NCI-H2081 (cell line): ENCODE results near the gene MZB1.
"Not testable (repeated sequence)": the region's sequence is repeated elsewhere in the genome, so short reads cannot be mapped to it uniquely, and the experiment has no call there.

ENCODE experiments used
- DNase-seq, 2 experiments: peaks; one replicate each; lab custom pipeline; 2025; lab: John Stamatoyannopoulos, UW

The MZB1 gene

DNA sequence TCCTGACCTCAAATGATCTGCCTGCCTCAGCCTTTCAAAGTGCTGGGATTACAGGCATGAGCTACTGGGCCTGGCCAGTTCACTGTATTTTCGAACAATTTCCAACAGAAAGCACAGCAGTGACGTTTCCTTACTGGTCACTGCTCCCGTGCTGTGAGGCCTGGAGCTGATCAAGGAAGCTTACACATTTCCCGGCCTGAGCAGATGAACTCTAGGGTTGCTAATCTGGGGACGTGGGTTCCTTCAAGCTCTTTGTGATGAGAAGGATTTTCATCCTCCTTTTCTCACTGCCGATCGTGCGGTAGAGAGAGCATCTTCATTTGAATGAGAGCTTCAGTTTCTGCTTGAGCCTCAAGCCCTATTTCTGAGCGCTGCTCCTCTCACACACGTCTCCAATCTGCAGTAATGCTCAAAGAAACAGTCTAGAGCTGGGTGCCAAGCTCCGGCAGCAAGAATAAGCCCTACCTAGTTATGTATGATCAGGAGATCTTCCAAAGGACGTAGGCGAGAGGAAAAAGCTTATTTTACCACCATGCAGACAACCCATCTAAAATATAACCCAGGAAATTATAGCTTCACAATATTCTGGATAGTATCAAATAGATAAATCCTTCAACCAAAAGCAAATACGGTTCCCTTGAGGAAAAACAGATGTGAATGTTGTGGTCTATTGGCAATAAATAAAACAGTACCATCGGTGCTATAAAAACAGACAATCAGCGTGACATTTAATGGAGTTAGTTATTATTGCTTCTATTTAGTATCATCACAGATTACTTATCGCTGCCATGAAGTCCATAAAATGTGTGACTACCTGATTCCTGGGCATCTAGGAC, 21.5 kb upstream of the MZB1 start:
- no peak for DNase-seq

DNA sequence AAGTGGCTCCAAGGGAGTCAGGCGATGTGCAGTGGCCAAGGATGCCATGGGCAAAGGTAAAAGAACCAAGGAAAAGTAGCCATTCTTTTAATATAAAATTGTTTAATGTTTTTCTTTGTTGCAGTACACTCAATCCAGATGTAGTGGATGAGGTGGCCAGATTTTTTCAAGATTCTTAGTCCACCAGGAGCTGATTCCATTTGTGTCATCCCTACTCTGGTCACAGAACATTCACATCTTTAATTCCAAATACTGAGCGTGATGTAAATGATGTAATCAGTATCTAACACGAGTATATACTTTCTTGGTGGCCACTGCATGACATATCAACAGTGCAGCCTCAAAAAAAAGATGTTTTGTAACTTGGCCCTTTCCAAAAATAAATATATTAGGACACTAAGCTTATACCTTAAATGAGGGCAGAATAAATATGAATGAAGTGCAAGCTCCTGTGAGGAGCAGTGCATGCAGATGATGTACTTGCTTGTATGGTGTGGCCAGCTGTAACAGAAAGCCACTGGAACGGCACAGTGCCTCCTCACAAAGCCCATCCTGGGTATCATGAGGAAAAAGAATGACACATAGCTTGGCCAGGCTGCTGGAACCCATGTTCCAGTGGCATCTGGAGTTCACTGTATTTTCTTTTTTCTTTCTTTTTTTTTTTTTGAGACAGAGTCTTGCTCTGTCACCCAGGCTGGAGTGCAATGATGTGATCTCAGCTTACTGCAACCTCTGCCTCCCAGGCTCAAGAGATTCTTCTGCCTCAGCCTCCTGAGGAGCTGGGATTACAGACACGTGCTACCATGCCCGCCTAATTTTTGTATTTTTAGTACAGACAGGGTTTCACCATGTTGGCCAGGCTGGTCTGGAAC, 20.6 kb upstream of the MZB1 start:
- DNase-seq: no peak

DNA sequence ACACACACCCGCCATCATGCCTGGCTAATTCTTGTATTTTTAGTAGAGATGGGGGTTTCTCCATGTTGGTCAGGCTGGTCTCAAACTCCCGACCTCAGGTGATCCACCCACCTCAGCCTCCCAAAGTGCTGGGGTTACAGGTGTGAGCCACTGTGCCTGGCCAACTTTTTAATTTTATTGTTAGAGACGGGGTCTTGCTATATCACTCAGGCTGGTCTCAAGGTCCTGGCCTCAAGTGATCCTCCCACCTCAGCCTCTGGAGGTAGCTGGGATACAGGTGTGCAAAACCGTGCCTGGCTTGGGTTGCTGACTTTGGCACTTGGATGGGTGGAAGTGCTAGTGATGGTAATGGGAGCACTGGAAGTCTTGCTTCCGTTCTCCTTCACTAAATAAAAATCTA, 19.4 kb upstream of the MZB1 start:
- not testable (repeated sequence) for DNase-seq

DNA sequence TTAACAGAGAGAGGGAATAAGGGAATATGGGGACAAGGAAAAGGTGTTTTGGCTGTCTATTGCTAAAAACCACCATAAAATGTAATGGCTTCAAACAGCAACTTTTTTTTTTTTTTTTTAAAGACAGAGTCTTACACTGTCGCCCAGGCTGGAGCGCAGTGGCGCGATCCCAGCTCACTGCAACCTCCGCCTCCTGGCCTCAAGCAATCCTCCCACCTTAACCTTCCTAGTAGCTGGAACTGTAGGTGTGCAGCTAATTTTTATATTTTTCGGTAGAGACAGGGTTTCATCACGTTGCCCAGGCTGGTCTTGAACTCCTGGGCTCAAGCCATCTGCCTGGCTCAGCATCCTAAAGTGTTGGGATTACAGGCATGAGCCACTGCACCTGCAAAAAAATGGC, 18.5 kb upstream of the MZB1 start:
- no peak for DNase-seq

DNA sequence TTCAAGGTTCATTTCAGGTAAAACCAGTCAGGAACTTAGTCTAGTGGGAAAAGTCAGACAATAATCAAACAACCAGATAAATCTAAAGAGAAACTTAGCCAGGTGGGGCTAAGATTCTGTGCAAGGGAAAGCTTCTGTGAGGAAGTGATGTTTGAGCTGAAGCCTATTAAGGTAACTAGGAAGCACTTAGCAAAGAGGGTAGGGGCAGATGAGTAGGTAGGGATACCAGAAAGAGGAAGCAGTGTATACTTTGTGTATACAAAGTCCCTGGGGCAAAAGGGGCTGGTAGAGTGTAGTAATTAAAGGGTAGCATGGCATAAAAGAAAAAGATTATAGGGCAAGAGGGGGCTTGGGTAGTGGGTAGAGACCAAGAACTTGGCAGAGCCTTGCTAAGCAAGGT, 17.8 kb upstream of the MZB1 start:
- DNase-seq: no peak

DNA sequence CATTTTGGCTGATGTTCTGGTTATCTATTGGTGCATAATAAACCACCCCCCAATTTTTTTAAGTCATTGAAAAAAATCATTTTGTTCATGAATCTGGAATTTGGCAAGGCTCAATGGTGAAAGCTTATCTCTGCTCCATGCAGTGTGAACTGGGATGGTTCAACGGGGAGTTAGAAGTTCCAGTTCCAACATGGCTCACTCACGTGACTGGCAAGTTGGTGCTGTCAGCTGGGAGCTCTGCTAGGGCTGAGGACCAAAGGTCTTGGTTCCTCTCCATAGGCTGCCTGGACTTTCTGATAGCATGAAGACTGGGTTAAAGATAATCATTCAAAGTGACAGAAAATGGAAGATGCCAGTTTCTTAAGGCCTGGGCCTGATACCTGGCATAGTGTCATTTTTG, 17.2 kb upstream of the MZB1 start:
- no peak for DNase-seq

DNA sequence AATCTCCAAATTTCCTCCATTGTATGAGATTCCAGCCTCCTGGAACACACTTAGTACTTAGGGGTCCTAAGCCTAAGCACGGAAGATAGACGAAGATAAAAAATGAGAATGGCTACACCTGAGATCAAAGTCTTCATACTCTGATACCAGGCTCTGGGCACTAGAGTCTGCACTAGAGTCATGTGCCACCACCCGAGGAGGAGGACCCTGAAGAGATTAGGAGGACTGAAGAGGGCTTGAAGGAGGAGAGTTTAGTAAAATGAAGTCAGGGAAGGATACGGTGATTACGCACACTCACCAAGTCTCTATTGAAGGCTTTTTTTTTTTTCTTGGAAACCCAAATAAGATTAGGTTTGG, 14.7 kb upstream of the MZB1 start:
- DNase-seq: no peak

DNA sequence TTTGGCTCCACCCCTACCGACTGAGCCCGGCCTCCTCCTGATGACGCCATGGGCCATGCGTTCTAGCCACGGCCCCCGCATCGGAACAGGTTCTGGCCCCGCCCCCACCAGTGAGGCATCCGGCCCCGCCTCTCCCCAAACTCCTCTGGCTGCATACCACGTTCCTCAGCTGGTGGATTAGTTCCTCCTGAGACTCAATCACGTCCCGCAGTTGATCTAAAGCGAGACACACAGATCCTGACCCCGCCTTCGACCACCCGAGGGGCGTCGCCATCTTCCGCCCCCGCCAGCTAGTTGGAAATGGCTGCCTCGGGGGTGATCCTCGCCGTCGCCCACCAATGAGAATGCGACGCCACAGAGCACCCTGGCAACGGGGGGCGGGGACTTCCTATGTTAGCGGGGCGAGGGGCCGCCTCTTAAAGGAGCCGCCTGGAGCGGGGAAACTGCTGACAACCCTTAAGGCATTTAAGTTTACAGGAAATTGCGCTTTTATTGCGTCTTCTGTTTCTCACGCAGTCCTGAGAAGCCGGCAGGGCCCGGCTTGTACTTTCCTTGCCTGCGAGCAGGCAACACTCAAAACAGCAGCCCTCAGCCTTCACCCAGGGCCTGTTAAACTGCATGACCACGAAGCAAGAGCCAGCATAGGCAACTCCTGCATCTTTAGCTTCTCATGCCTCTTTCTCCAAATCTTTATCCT, 14.2 kb upstream of the MZB1 start, which contains the start of gene SPATA24:
SPATA24 (minus strand) TSS at position 303 of the 697 bp plus-strand sequence; CDS start at position 274, 29 bp downstream.
- DNase-seq: peak; percentile 93

DNA sequence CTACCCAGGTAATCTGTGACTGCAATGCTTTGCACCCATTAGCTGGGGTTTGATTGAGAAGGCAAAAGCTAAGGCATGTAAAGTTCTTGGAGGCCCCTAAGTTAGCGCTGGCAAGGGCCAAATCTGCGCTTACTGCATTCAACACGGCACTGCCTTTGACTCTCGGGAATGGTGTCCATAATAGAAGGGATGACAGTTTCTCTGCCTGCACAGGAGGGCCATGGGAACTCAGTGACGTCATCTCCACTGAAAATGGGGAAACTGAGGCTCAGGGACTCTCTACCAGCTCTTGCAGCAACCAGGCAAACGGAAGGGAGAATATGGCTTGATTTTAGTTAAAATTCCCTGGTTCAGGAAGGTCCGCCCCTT, 13.7 kb upstream of the MZB1 start:
- DNase-seq: no peak

DNA sequence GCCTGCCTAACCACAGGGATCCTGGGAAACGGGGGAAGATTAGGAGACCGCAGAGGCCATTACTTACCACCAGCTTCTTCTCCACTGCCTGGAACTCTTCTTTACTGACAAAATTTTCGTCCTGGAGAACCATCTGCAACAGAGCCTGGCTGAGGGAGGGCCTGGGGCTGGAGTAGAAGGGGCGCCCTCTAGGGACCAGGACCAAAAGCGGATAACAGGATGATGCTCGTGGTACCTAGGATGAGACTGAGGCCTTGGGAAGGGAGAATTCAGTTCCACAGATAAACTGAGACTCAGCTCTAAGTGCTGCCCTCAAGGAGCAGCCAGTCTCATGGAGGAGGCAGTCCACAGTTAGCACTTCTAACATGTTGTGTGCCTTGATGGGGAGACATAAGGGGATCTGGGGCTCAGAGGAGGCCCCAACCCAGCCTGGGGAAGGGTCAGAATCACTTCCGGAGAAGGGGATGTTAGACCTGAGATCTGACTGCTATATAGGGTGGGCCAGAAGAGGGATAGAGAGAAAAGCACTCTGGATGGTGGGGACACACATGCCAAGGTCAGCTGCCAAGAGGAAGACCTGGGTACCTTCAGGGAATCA, 12.9 kb upstream of the MZB1 start:
- no peak for DNase-seq

DNA sequence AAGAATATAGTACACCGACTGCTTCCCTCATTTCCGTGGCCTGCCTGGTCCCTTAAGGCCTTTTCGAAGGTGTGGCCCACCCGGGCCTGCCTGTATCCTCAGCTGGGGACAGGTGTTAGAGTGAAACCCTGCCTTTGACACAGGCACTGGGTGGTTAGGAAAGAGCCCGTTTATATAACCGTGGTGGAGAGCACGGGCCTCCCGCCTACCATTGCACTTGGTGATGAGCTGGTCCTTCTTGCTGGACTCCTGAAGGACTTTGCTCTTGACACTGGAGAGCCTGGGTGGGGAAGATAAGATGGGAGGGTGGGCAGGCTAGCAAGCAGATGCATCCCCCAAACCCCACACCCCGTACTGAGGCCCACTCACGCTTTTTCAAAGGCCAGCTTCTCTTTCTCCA, 11.8 kb upstream of the MZB1 start:
- no peak for DNase-seq

DNA sequence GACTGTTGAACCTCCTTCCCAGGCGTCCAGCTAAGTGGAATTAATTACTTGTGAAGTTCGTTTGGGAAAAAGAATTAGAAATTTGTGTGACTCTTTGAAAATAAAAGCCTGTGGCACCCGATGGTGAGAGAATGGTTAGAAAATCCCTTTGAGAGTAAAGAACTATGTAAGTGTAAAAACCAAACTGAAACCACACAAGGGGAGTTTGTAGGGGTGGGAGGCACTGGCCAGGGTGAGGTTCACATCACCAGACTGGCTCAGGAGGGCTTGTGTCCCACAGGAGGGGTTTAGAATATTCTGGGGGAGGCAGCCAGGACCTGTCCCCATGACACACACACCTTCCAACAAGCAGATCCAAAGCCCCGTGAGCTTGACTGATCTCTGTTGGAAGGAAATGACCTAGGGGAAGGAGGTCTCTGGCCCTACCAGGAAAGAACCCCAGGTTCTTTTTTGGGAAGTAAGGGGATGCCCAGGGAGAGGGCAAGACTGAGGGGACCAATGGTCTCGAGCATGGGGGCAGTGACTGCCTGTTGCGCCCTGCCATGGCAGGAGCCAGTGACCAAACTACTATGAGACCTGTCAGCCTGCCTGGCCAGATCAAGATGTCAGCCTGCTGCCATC, 9.9 kb upstream of the MZB1 start:
- DNase-seq: no peak

DNA sequence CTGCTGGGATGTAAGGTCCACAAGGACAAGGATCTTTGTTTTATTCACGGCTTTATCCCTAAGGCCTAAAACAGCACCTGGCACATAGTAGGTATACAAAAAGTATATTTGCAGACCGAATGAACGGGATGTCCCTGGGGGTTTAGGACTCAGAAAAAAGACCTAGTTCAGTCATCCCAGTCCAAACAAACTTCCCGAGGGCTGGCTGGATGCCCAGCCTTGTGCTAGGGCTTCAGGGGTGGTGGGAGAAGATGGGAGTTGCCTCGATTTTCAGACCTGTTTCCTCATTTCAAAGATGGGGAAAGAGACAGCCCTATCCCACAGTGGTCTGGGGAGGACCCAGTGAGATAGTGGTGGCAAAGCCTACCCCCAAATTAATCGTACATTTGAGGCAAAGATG, 8.2 kb upstream of the MZB1 start:
- DNase-seq: no peak

DNA sequence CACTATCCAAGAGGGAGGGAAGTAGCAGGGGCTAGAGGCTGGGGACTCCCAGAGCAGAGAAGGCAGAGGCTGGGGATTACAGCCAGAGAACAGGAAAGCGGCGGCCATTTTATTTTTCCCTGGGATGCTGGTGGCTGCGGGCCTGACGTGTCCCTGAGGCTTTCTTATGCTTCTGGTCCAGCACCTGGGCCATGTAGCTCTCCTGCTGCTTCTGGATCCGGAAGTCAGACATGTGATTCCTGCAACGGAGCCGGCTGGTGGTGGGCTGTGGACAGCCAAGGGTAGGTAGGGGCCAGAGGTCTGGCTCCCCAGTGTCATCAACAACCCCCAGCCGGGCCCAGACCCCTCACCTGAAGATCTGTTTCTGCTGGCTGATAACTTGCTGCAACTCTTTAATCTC, 7.0 kb upstream of the MZB1 start:
- no peak for DNase-seq

DNA sequence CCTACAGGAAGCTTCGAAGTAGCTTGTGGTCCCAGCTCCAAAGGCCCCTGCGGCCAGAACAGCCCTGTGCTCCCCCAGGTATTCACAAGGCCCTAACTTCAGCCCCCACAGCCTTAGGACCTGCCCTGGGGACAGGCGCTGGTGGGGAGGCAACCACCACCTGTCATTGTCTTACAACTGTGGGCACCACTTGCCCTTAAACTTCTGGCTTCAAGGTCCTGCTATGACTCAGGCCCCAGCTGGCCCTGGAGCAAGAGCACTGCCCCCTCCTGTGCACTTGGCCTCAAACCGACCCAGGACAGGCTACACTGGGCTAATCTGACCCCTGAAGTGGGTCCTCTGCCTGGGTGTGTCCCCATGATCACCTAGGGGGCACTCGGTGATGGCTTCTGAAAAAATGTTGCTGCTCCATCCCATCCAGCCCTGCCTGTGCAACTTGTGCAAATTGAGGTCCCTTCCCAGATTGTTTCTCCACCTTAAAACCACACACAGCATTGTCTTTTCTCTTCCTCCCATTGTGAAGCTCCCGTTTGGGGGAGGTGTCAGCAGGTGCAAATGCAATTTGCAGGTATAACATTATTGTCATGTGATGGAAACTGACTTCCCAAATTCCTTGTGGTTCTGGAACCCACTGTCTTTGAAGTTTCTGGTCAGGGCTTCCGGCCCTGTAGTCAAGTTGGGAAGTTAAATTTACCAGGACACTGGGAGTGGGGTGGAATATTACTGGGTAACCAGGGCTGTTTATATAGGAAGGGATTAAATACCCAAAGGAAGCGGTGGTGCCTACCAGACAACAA, 6.3 kb upstream of the MZB1 start:
- no peak for DNase-seq

DNA sequence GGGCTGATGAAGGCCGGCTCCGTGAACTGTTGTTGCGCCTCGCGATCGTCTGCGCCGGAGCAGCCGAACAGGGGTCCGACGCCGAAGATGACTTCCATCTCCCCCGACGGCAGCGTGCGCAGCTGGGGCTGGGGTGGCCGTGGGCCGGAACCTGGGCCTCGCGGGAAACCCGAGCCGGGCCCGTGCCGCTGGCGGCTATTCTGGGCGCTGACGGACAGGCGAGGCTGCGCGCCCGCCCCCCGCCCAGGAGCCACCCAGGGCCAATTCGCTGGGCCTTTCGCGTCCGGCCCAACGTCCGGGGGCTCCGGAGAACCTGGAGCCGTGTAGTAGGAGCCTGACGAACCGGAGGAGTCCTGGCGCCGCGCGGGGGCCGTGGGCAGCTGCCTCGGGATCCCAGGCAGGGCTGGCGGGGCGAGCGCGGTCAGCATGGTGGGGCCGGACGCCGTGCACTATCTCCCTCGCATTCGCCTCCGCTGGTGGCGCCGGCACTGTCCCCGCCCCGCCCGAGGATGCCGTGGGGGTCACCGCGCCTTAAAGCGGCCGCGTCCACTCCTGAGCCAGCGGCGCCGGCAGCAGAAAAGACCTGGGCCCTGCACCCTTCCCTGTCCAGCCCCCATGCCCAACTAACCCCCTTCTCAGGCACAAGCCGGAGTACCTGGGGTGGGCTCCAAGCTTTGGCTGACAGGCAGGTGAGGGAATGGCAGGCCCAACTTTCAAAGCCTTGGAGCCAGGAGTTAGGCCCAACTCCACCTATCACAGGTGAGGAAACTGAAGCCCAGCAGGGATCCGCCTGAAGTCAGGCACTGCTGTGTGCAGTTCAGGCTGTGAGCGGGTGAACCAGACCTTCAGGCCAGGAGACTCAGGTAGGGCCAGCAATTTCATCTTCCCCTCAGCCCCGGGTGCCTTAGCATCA, 5.2 kb upstream of the MZB1 start, which contains the start of gene PROB1:
PROB1 (minus strand) TSS at position 451 of the 913 bp plus-strand sequence; CDS start at position 428, 23 bp downstream.
- no peak for DNase-seq

DNA sequence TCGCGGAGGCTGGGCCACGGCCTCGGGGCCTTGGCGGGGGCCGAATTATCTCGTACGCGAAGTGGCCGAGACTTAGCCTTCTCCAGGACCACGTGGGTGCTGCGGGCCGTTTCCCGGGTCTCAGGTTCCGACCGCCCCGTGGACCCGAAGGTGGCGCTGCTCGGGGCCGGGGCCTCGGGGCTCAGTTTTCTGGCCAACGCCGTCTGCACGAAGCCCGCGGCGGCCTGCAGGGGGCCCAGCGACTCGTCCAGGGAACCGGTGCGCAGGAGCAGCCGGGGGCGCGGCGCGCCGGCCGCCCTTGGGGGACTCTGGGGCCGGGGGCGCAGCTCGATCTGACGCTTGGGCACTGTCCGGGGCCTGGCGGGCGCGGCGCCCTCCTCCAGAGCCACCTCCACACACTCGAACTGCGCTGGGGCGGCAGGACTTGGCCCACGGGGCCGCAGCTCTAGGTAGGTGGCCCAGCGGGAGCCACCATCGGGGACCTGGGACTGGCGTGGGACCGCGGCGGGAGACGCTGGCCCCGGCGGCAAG, 4.5 kb upstream of the MZB1 start:
- no peak for DNase-seq

DNA sequence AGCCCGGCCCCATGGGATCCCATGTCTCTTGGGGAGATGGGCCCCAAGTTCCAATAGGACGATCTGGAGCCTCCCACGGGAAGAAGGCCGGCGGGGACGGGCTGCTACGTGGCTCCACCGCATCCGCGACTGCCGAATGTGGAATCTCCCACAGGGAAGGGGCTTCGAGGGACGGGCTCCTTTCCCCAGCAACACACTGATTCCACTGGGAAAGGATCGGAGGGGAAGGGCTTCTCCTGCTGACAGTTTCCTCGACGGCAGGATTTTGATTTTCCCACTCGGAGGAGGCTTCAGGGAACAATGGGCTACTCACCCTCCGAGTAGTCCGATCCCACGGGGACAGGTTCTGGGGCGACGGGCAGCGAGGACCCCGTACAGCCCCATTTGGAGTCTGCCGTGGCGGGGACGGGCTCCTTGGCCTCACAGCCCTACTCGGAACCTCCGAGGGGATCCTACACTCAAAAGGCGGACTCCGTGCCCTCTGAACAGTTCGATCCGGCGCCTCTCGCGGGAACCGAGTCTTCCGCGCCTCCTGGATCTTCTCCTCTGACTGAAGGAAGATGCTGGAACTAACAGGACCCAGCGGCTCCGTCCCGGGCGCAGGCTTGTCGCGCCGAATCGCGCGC, 3.9 kb upstream of the MZB1 start:
- DNase-seq: no peak
